GM12878 (cell line): ENCODE results near the gene GPR17.

ENCODE experiments used
- ATF2 ChIP-seq: IDR thresholded peaks from 2 replicates; pipeline ENCODE4 v1.6.1; 2012; ENCODE audit warnings: low read length, inconsistent platforms
- CTCF ChIP-seq, 3 experiments: IDR thresholded peaks in 2 of 3; conservative IDR thresholded peaks in 1 of 3; 2 replicates each; pipeline ENCODE4 v1.5.1; 2011; ENCODE audit warnings: low read depth in 3 of 3, low read length in 3 of 3, mild to moderate bottlenecking in 3 of 3, control low read depth in 2 of 3, moderate library complexity in 2 of 3, inconsistent platforms in 1 of 3, mixed read lengths in 1 of 3; ENCODE audit not compliant: control insufficient read depth in 2 of 3, insufficient read depth in 1 of 3; ENCODE audit errors: extremely low read depth in 1 of 3
- EP300 ChIP-seq, 2 experiments: fragments of 150-350 bp in 1 of 2; IDR thresholded peaks; 2 replicates each; pipeline ENCODE4 v1.6.1; 2011 to 2012; ENCODE audit warnings: low read depth in 2 of 2, low read length in 2 of 2, borderline replicate concordance in 1 of 2, improper control_type of control experiment in 1 of 2, inconsistent platforms in 1 of 2; ENCODE audit not compliant: control insufficient read depth in 1 of 2
- EZH2 ChIP-seq: IDR thresholded peaks from 2 replicates; pipeline ENCODE4 v1.6.1; 2012; ENCODE audit warnings: low read depth, mild to moderate bottlenecking, control low read depth, inconsistent platforms, low read length, borderline replicate concordance; ENCODE audit not compliant: control insufficient read depth
- MTA2 ChIP-seq: fragments of 450-650 bp; IDR thresholded peaks from 2 replicates; pipeline ENCODE4 v1.6.1; 2016; ENCODE audit warnings: low read depth, mild to moderate bottlenecking, moderate library complexity

- TF ChIP-seq EZH2 (no peak), CTCF (IDR thresholded peaks at IDR 0.05 in 2 of 3, conservative IDR thresholded peaks at IDR 0.05 in 1 of 3; ENCODE audit: control insufficient read depth in 2 of 3, extremely low read depth in 1 of 3, insufficient read depth in 1 of 3, low read depth in 3 of 3, low read length in 3 of 3) (no peak), MTA2 (no peak), ATF2 (no peak), EP300 (IDR thresholded peaks at IDR 0.05; ENCODE audit: borderline replicate concordance in 1 of 2, control insufficient read depth in 1 of 2, low read depth in 2 of 2, low read length in 2 of 2) (no peak)
Measured at GRCh38 chr2:127661949-127662510, 16.1 kb downstream of the GPR17 start.
